ENCODE measurements around the gene EN1. TPM values are rescaled to one million over a fixed set of nuclear protein-coding genes. Genes with fewer than 3 reads are reported as not detected.

EN1 gene
- total RNA-seq = not detected in 2 replicates

DNA sequence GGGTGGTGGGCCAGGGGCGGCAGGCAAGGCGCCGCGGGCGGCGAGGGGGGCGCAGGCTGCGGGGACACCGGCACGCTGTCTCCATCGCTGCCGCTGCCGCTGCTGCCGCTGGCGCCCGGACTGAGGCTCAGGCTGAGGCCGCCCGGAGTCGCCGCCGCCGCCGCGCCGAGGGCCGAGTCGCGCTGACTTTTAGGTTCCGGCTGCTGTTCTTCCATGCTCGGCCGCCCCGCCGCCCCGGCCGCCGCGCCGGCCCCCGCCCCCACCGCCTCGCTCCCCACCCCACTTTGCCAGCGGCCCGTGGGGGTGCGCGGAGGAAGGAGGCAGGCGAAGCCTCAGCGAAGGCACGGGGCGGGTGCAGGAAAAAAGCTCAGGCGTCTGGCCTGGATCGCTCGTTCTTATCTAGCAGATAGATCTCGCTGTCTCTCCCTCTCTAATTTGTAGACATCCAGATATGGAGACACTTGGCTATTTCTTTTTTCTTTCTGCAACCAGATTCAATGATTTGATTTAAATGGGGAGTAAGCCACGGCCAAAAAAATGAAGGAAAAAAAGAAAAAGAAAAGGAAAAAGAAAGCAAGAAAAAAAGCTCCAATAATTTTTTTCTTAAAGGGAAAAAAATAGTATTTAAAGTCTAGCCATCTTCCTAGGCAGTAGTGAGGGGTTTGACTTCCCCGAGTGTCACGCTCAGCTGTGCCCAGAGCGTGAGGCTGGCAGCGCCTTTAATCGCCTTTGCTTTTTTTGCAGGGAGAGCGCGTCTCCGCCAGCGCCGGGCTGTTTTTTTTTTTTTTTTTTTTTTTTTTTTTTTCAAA lies at the start of gene EN1:
TSS of gene EN1 (minus strand) at position 696 of the 809 bp plus-strand sequence. CDS start at position 215, 481 bp downstream.
- DNase-seq (ENCODE audit: low read depth) = no peak
- TF ChIP-seq, protein P1, sequence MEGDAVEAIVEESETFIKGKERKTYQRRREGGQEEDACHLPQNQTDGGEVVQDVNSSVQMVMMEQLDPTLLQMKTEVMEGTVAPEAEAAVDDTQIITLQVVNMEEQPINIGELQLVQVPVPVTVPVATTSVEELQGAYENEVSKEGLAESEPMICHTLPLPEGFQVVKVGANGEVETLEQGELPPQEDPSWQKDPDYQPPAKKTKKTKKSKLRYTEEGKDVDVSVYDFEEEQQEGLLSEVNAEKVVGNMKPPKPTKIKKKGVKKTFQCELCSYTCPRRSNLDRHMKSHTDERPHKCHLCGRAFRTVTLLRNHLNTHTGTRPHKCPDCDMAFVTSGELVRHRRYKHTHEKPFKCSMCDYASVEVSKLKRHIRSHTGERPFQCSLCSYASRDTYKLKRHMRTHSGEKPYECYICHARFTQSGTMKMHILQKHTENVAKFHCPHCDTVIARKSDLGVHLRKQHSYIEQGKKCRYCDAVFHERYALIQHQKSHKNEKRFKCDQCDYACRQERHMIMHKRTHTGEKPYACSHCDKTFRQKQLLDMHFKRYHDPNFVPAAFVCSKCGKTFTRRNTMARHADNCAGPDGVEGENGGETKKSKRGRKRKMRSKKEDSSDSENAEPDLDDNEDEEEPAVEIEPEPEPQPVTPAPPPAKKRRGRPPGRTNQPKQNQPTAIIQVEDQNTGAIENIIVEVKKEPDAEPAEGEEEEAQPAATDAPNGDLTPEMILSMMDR (IDR thresholded peaks at IDR 0.05; ENCODE audit: insufficient read depth, low read length, poor library complexity, severe bottlenecking) = no peak
- no peaks in the 10 kb centered on the region for H3K36me3 ChIP-seq (ENCODE audit: control insufficient read depth, insufficient read depth, low read length)
- no peak within 1 kb of the TSS for H3K4me3 ChIP-seq (ENCODE audit: low read depth, low read length)
- peaks cover 91% of the 10 kb centered on the region for H3K27me3 ChIP-seq (ENCODE audit: control insufficient read depth, insufficient read depth, low read length)

DNA sequence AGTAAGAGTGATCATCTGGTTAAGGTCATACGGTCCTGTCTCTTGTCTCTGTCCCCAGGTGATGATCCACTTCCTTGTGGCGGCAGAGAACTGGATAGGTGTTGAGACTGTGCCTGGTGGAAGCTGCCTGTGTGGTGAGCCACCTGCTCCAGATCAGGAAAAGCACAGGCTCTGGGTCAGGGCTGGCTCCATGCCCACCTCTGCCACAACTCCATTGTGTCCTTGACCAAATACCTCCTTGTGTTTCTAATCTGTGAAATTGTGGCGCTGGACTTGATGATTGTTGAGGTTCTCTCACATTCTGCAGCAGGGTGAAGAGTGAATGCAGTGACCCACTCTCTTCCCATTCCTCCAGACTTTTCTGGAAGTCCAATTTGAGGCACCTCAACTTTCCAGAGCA lies 45.7 kb upstream of the EN1 start:
- DNase-seq (ENCODE audit: low read depth) = no peak
- Histone ChIP-seq H3K27me3 (ENCODE audit: control insufficient read depth, insufficient read depth, low read length) (no peaks in the 10 kb centered on the region), H3K4me3 (ENCODE audit: low read depth, low read length) (no peak overlapping the region), H3K36me3 (ENCODE audit: control insufficient read depth, insufficient read depth, low read length) (no peaks in the 10 kb centered on the region)
- TF ChIP-seq, protein P1 (IDR thresholded peaks at IDR 0.05; ENCODE audit: insufficient read depth, low read length, poor library complexity, severe bottlenecking) = no peak

DNA sequence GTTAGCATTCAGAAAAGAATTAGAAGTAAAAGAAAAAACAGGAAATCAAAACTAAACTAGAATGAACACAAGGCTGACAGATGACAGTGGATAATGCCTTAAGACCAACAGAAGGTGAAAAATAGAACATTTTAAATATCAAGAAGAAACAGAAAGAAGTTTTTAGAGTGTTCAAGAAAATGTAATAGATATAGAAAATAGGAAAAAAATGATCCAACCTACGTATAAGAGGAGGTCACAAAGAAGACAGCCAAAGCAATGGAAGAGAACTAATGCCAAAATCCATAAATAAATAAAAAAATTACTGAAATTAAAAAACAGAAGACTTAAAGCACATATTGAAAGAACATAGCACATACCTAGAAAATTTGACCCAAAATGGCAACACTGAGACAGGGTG lies 42.5 kb upstream of the EN1 start:
- Histone ChIP-seq H3K36me3 (ENCODE audit: control insufficient read depth, insufficient read depth, low read length) (no peaks in the 10 kb centered on the region), H3K27me3 (ENCODE audit: control insufficient read depth, insufficient read depth, low read length) (no peaks in the 10 kb centered on the region), H3K4me3 (ENCODE audit: low read depth, low read length) (no peak overlapping the region)
- TF ChIP-seq, protein P1 (IDR thresholded peaks at IDR 0.05; ENCODE audit: insufficient read depth, low read length, poor library complexity, severe bottlenecking) = no peak
- no peak for DNase-seq (ENCODE audit: low read depth)

DNA sequence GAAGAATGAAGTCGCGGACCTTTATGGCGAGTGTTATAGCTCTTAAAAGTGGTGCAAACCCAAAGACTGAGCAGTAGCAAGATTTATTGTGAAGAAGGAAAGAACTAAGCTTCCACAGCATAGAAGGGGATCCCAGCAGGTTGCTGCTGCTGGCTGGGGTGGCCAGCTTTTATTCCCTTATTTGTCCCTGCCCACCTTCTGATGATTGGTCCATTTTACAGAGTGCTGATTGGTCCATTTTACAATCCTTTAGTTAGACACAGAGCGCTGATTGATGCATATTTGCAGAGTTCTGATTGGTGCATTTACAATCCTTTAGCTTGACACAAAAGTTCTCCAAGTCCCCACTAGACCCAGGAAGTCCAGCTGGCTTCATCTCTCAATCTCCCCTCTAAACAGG lies 36.3 kb upstream of the EN1 start:
- H3K36me3 ChIP-seq (ENCODE audit: control insufficient read depth, insufficient read depth, low read length) = no peaks in the 10 kb centered on the region
- no peak for DNase-seq (ENCODE audit: low read depth)
- peaks cover 2% of the 10 kb centered on the region for H3K27me3 ChIP-seq (ENCODE audit: control insufficient read depth, insufficient read depth, low read length)
- no peak overlapping the region for H3K4me3 ChIP-seq (ENCODE audit: low read depth, low read length)
- TF ChIP-seq, protein P1 (IDR thresholded peaks at IDR 0.05; ENCODE audit: insufficient read depth, low read length, poor library complexity, severe bottlenecking) = no peak

DNA sequence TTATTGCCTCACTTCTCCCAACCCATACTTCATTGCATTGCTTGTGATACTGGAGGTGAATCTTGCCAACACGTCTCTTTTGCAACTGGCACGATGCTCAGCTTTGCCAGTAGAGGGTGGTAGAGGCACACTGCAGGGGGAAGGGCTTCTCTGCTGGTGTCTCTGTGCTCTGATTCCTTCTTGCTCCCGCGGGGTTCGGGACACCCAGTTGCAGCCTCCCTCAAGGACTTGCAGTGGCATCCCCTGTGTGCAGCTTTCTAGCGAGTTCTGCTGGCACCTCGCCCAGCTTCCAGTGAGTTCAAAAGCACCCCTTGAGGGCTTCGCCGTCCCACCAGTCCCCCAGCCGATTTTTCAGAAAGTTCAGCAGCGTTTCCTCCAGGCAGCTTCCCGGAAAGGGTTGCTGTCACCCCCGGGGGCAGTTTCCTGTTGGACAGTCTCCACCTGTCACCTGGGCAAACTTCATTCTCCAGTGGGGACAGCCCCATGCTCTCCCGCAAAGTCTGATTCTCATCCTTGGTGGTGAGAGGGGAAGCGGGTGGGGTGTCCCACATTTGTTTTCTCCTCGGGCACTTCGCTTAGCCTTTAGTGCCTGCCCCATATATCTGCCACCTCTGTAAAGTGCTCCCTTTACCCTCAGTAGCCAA lies 35.4 kb upstream of the EN1 start:
- Histone ChIP-seq H3K36me3 (ENCODE audit: control insufficient read depth, insufficient read depth, low read length) (no peaks in the 10 kb centered on the region), H3K27me3 (ENCODE audit: control insufficient read depth, insufficient read depth, low read length) (peaks cover 2% of the 10 kb centered on the region), H3K4me3 (ENCODE audit: low read depth, low read length) (no peak overlapping the region)
- TF ChIP-seq, protein P1 (IDR thresholded peaks at IDR 0.05; ENCODE audit: insufficient read depth, low read length, poor library complexity, severe bottlenecking) = peak; percentile 98
- no peak for DNase-seq (ENCODE audit: low read depth)
